Upper lobe of left lung (tissue), 6 donors: ENCODE data around the gene PRDX3. TPM values are rescaled to one million over a fixed set of nuclear protein-coding genes. Genes with fewer than 3 reads are reported as not detected.
A peak's percentile ranks its signal among the peaks of the same experiment; 100 is the strongest.
"Not testable (repeated sequence)": the region's sequence is repeated elsewhere in the genome, so short reads cannot be mapped to it uniquely, and the experiment has no call there.

Source experiments
- ATAC-seq, 2 donors: fragments of 200-7000 bp; cut with Tn5 transposase; one replicate each; pipeline ENCODE4 v1.9.1; 2022; ENCODE audit warnings: mild to moderate bottlenecking in 2 of 2, moderate library complexity in 2 of 2; ENCODE audit not compliant: low FRiP score in 2 of 2
- DNase-seq, 2 donors: peaks; one replicate each; pipeline ENCODE4 v3.0.0-alpha.2; 2019 to 2020
- H3K27ac ChIP-seq, 4 donors: fragments of 200-600 bp; sonication (generic); one replicate each; pipeline ENCODE4 v1.5.1; 2016 to 2019
- H3K27me3 ChIP-seq, 4 donors: fragments of 200-600 bp; sonication (generic); one replicate each; pipeline ENCODE4 v1.5.1; 2017 to 2019
- H3K36me3 ChIP-seq, 4 donors: fragments of 200-600 bp; sonication (generic); one replicate each; pipeline ENCODE4 v1.5.1; 2016 to 2019
- H3K4me1 ChIP-seq, 4 donors: fragments of 200-600 bp; sonication (generic); one replicate each; pipeline ENCODE4 v1.5.1; 2018 to 2019
- H3K4me3 ChIP-seq, 4 donors: fragments of 200-600 bp; sonication (generic); one replicate each; pipeline ENCODE4 v1.5.1; 2017 to 2019; ENCODE audit warnings: mild to moderate bottlenecking in 2 of 4, moderate library complexity in 1 of 4
- H3K9me3 ChIP-seq, 4 donors: fragments of 200-600 bp; sonication (generic); one replicate each; pipeline ENCODE4 v1.5.1; 2018 to 2019
- EP300 ChIP-seq, 4 donors: sonication (generic); formaldehyde crosslinking; IDR thresholded peaks; one replicate each; pipeline ENCODE4 v1.5.1; 2017; ENCODE audit warnings: antibody characterized with exemption in 4 of 4, control low read depth in 2 of 4
- POLR2A ChIP-seq, 4 donors: fragments of 450-650 bp; IDR thresholded peaks; one replicate each; pipeline ENCODE4 v1.5.1; 2016 to 2017; ENCODE audit warnings: antibody characterized with exemption in 4 of 4, mild to moderate bottlenecking in 2 of 4
- POLR2AphosphoS5 ChIP-seq, 2 donors: sonication (generic); formaldehyde crosslinking; IDR thresholded peaks; one replicate each; pipeline ENCODE4 v1.5.1; 2017; ENCODE audit warnings: antibody characterized with exemption in 2 of 2
- WGBS, 2 donors: methylation state at CpG; one replicate each; pipeline ENCODE4 v1.1.5; 2017 to 2018; 5-methylcytosine and 5-hydroxymethylcytosine counted together
- total RNA-seq, 6 donors: library from RNA; depleted of rRNA in 4 of 6; stranded (reverse); fragments of >200 nt in 4 of 6; gene quantifications; one replicate each; pipeline versions ENCODE4 v1.1.0 to v1.2.1, GENCODE V29; 2016 to 2021
- TF ChIP-seq, protein P1 (sequence below), 6 experiments: fragments of 450-650 bp in 4 of 6; fragments of 200-600 bp in 2 of 6; sonication (generic) in 2 of 6; IDR thresholded peaks; one replicate each; pipeline ENCODE4 v1.5.1; 2016 to 2019; ENCODE audit warnings: antibody characterized with exemption in 6 of 6
- donor health status: DM: no; HTN: no; CAD: no; lungs with moderate emphysema.
- donor health status: DM: no; HTN: yes; CAD: no; lungs with severe emphysema.

PRDX3 gene
- total RNA-seq, 6 donors from 2014 or later, result 29.9 to 104 (median 85.1) TPM

DNA sequence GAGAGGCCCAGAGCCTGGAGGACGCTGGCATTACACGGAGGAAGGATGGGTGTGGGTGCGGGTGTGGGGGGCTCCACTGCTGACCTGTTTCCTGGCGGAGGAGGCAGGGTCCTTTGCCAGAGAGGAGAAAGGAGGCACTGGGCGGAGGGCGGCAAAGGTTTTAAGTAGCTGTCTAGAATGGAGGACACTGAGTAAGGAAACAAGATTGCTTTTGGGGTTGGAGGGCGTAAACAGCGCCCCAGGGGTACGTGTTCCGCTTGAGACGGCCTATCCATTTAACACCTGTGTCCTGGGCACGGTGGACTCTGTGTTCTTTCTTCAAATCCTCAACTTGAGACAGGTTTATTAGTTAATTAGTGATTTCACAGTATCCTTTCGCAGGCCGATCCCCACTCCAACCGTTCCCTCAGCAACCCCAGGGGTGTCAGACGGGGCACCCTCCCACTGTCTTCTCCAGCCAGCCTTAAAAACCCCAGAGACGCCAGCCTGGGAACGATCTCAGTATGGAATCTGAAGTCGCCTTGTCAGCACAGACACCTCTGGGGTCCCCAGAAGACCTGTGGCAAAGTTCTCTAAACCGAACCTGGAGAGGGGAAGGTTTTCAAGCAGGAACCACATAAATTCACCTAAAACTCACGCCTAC, 37.9 kb downstream of the PRDX3 start:
- 87% methylated on average over 21 of the region's 21 CpGs for WGBS, 2 donors
- Histone ChIP-seq H3K9me3 (no peaks in the 10 kb centered on the region), H3K36me3 (peaks cover 0 to 7% (median 0%) of the 10 kb centered on the region in 4 donors), H3K27ac (no peak overlapping the region), H3K4me3 (no peak overlapping the region), H3K4me1 (peaks cover 0 to 5% (median 4%) of the 10 kb centered on the region in 4 donors), H3K27me3 (no peaks in the 10 kb centered on the region)
- DNase-seq (no peak), ATAC-seq (no peak)
- TF ChIP-seq EP300 (IDR thresholded peaks at IDR 0.05), result no peak
- no peak for TF ChIP-seq POLR2AphosphoS5 (IDR thresholded peaks at IDR 0.05)
- TF ChIP-seq, protein P1, sequence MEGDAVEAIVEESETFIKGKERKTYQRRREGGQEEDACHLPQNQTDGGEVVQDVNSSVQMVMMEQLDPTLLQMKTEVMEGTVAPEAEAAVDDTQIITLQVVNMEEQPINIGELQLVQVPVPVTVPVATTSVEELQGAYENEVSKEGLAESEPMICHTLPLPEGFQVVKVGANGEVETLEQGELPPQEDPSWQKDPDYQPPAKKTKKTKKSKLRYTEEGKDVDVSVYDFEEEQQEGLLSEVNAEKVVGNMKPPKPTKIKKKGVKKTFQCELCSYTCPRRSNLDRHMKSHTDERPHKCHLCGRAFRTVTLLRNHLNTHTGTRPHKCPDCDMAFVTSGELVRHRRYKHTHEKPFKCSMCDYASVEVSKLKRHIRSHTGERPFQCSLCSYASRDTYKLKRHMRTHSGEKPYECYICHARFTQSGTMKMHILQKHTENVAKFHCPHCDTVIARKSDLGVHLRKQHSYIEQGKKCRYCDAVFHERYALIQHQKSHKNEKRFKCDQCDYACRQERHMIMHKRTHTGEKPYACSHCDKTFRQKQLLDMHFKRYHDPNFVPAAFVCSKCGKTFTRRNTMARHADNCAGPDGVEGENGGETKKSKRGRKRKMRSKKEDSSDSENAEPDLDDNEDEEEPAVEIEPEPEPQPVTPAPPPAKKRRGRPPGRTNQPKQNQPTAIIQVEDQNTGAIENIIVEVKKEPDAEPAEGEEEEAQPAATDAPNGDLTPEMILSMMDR (IDR thresholded peaks at IDR 0.05), result no peak
- no peak for TF ChIP-seq POLR2A (IDR thresholded peaks at IDR 0.05)

DNA sequence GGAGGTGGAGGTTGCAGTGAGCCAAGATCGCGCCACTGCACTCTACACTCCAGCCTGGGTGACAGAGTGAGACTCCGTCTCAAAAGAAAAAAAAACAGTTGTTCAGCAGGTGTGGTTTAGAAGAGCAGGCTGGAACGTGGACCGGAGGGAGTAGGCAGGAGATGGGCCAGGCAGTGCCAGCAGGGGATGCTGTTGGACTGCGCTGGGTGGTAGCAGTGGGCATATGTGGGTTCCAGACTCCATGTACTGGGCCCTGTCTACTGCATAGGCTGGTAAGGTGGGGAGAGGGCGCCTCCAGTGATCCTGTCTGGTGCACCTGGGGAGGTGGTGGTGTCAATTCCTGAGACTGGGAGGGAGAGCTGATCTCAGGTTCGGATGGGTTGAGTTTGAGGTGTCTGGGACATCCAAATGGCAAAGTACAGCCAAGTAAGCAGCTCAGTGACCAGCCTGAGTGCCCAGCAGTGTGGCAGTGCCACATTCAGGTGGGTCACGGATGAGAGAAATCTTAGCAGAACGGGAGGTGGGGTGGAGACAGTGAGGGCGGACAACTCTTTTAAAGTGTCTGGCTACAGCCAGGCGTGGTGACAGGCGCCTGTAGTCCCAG, 39.0 kb downstream of the PRDX3 start:
- H3K27ac ChIP-seq, result peak overlapping the region in 1 of 4 donors; percentile 52
- peaks cover 3 to 5% (median 4%) of the 10 kb centered on the region in 4 donors for H3K4me1 ChIP-seq
- TF ChIP-seq POLR2A (IDR thresholded peaks at IDR 0.05), result no peak
- TF ChIP-seq, protein P1 (IDR thresholded peaks at IDR 0.05), result peak; percentile 14 to 60 (median 48)
- peaks cover 0 to 4% (median 0%) of the 10 kb centered on the region in 4 donors for H3K36me3 ChIP-seq
- ATAC-seq (peak; percentile 60 to 69), DNase-seq (peak in 1 of 2 donors; percentile 63)
- H3K27me3 ChIP-seq, result no peaks in the 10 kb centered on the region
- no peak overlapping the region for H3K4me3 ChIP-seq
- H3K9me3 ChIP-seq, result no peaks in the 10 kb centered on the region
- 76 to 86% methylated on average over 10 to 13 of the region's 13 CpGs for WGBS, 2 donors

DNA sequence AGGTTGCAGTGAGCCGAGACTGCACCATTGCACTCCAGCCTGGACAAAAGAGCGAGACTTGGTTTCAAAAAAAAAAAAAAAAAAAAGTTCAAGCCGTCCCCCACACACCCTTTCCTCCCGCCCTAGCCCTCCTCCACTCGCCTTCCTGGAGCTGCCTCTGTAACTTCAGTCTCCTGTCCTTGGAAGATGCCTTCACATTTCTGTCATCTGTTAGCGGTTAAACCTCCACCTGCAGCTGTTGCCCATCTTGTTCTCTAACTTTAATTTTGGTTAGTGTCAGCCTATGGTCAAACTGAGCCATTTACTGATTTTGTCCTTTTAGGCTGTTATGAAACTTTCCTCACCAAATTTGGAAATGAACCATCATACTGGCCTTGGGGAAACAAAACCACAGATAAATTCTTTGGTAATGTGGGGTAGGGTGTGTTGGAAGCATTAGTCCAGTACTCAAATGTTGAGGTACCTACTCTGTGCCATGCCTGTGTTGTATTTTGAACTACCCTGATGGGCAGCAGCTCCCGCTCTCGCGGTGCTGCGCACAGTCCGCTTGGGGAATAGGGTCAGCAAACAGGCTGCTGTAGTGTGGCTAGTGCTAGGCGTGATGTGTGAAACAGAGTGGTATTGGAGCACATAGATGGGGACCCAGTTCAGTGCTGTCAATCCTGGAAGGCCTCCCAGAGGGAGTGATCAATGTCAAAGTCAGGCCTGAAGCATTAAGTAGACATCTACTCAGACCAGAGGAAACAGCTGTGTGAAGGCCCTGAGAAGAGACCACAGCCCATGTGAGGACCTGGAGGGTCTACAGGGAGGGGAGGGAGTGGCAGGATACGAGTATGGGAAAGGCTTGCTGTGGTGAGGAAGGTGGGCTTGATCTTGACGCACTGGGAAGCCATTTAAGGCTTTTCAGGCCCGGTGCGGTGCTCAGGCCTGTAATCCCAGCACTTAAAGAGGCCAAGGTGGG, 40.0 kb downstream of the PRDX3 start:
- DNase-seq (peak in 1 of 2 donors; percentile 33), ATAC-seq (peak in 1 of 2 donors; percentile 13)
- Histone ChIP-seq H3K4me1 (peaks cover 3 to 5% (median 4%) of the 10 kb centered on the region in 4 donors), H3K27ac (peak overlapping the region in 1 of 4 donors; percentile 52), H3K4me3 (no peak overlapping the region), H3K36me3 (peaks cover 0 to 6% (median under 1%) of the 10 kb centered on the region in 4 donors), H3K27me3 (no peaks in the 10 kb centered on the region), H3K9me3 (no peaks in the 10 kb centered on the region)
- TF ChIP-seq, protein P1 (IDR thresholded peaks at IDR 0.05), result no peak
- TF ChIP-seq POLR2AphosphoS5 (IDR thresholded peaks at IDR 0.05), result no peak
- TF ChIP-seq POLR2A (IDR thresholded peaks at IDR 0.05), result no peak
- no peak for TF ChIP-seq EP300 (IDR thresholded peaks at IDR 0.05)
- 81 to 93% methylated on average over 16 of the region's 16 CpGs for WGBS, 2 donors

DNA sequence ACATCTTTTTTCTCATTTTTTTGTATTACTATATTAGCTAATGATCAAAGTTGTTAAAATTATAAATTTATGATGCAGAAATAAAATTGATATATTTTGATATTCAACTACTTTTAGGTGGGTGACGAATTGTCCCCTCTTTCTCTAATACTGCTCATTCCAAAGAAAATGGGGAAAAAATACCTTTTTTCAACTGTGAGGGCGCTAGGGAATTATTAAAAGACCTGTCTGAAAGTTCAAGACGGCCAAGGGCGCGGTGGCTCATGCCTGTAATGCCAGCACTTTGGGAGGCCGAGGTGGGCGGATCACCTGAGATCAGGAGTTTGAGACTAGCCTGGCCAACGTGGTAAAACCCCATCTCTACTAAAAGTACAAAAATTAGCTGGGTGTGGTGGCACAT, 40.7 kb downstream of the PRDX3 start:
- H3K4me3 ChIP-seq, H3K9me3 ChIP-seq, DNase-seq, H3K4me1 ChIP-seq, H3K27me3 ChIP-seq, ATAC-seq: not testable (repeated sequence)
- Histone ChIP-seq H3K36me3 (peaks cover under 1 to 12% (median 6%) of the 10 kb centered on the region in 4 donors), H3K27ac (peak overlapping the region in 1 of 4 donors; percentile 52)
- WGBS, 2 donors, result 77 to 82% methylated on average over 8 of the region's 8 CpGs

DNA sequence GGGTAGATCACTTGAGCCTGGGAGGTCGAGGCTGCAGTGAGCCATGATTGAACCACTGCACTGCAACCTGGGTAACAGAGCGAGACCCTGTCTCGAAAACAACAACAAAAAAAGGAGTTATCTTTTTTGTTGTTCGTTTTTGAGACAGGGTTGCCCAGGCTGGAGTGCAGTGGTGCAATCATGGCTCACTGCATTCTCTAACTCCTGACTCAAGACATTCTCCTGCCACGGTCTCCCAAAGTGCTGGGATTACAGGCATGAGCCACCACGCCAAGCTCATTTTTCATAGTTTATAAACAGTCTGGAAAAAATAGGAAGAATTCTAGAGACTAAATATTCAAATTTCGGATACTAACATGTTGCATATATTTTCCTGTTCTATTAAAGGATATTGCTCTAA, 42.5 kb downstream of the PRDX3 start:
- no peaks in the 10 kb centered on the region for H3K27me3 ChIP-seq
- WGBS, 2 donors, result 78 to 79% methylated on average over 7 of the region's 7 CpGs
- TF ChIP-seq EP300 (IDR thresholded peaks at IDR 0.05) (no peak), POLR2A (IDR thresholded peaks at IDR 0.05) (no peak), POLR2AphosphoS5 (IDR thresholded peaks at IDR 0.05) (no peak)
- TF ChIP-seq, protein P1 (IDR thresholded peaks at IDR 0.05), result no peak
- no peaks in the 10 kb centered on the region for H3K9me3 ChIP-seq
- H3K4me3 ChIP-seq, result no peak overlapping the region
- H3K27ac ChIP-seq, result peak overlapping the region; percentile 34 to 84 (median 42)
- ATAC-seq (no peak), DNase-seq (no peak)
- H3K36me3 ChIP-seq, result peaks cover 2 to 19% (median 9%) of the 10 kb centered on the region in 4 donors
- peaks cover 9 to 23% (median 16%) of the 10 kb centered on the region in 4 donors for H3K4me1 ChIP-seq
